H9 (cell line): ENCODE measurements around the gene LAIR2. TPM values are rescaled to one million over a fixed set of nuclear protein-coding genes. Genes with fewer than 3 reads are reported as not detected.
A peak's percentile ranks its signal among the peaks of the same experiment; 100 is the strongest.

ENCODE experiments used
- DNase-seq: peaks from one replicate; pipeline ENCODE4 v3.0.0-alpha.2; 2017
- H2AFZ ChIP-seq: one replicate; pipeline ENCODE4 v1.6.1; 2013; ENCODE audit warnings: mild to moderate bottlenecking, low read length, control low read depth, moderate library complexity
- H2AK5ac ChIP-seq: 2 replicates; pipeline ENCODE4 v1.6.1; 2013; ENCODE audit warnings: low read length, control low read depth, mixed read lengths; ENCODE audit not compliant: insufficient read length
- H2BK120ac ChIP-seq: one replicate; pipeline ENCODE4 v1.6.1; 2013; ENCODE audit warnings: low read depth, mild to moderate bottlenecking, low read length, control low read depth, inconsistent platforms; ENCODE audit not compliant: poor library complexity, severe bottlenecking
- H2BK12ac ChIP-seq: 2 replicates; pipeline ENCODE4 v1.6.1; 2013; ENCODE audit warnings: low read length, control low read depth, mixed read lengths, low read depth; ENCODE audit not compliant: insufficient read length
- H2BK15ac ChIP-seq: 2 replicates; pipeline ENCODE4 v1.6.1; 2013; ENCODE audit warnings: low read depth, low read length, control low read depth
- H2BK20ac ChIP-seq: one replicate; pipeline ENCODE4 v1.6.1; 2013; ENCODE audit warnings: low read depth, mild to moderate bottlenecking, low read length, control low read depth, inconsistent platforms; ENCODE audit not compliant: poor library complexity, severe bottlenecking
- H2BK5ac ChIP-seq: 2 replicates; pipeline ENCODE4 v1.6.1; 2013; ENCODE audit warnings: low read length, control low read depth, mixed read lengths; ENCODE audit not compliant: insufficient read length
- H3K14ac ChIP-seq: 2 replicates; pipeline ENCODE4 v1.6.1; 2013; ENCODE audit warnings: low read length, control low read depth; ENCODE audit not compliant: insufficient read depth
- H3K18ac ChIP-seq: 2 replicates; pipeline ENCODE4 v1.6.1; 2013; ENCODE audit warnings: low read depth, mild to moderate bottlenecking, mixed read lengths, low read length, control low read depth; ENCODE audit not compliant: insufficient read length
- H3K23ac ChIP-seq: 2 replicates; pipeline ENCODE4 v1.6.1; 2013; ENCODE audit warnings: low read length, control low read depth, mixed read lengths, low read depth; ENCODE audit not compliant: insufficient read length
- H3K23me2 ChIP-seq: 2 replicates; pipeline ENCODE4 v1.6.1; 2013; ENCODE audit warnings: low read depth, mild to moderate bottlenecking, mixed read lengths, low read length, control low read depth; ENCODE audit not compliant: insufficient read length, poor library complexity, severe bottlenecking
- H3K27ac ChIP-seq: 2 replicates; pipeline ENCODE4 v1.5.1; 2013; ENCODE audit warnings: low read length, control low read depth, mixed read lengths, low read depth; ENCODE audit not compliant: insufficient read length
- H3K27me3 ChIP-seq: 2 replicates; pipeline ENCODE4 v1.6.1; 2013; ENCODE audit warnings: low read length, control low read depth, inconsistent platforms; ENCODE audit not compliant: insufficient read depth
- H3K4ac ChIP-seq: 2 replicates; pipeline ENCODE4 v1.6.1; 2013; ENCODE audit warnings: low read depth, mild to moderate bottlenecking, control low read depth, inconsistent platforms, low read length, moderate library complexity
- H3K4me1 ChIP-seq: 2 replicates; pipeline ENCODE4 v1.6.1; 2013; ENCODE audit warnings: low read length, control low read depth, inconsistent platforms; ENCODE audit not compliant: insufficient read depth
- H3K4me2 ChIP-seq: 2 replicates; pipeline ENCODE4 v1.6.1; 2013; ENCODE audit warnings: low read length, control low read depth, mixed read lengths; ENCODE audit not compliant: insufficient read length, insufficient read depth
- H3K56ac ChIP-seq: 2 replicates; pipeline ENCODE4 v1.6.1; 2013; ENCODE audit warnings: low read depth, mild to moderate bottlenecking, mixed read lengths, low read length, control low read depth; ENCODE audit not compliant: insufficient read length
- H3K79me1 ChIP-seq: 2 replicates; pipeline ENCODE4 v1.6.1; 2013; ENCODE audit warnings: low read depth, mild to moderate bottlenecking, moderate library complexity, low read length, control low read depth, inconsistent platforms; ENCODE audit not compliant: insufficient read depth, poor library complexity, severe bottlenecking
- H3K79me2 ChIP-seq: 2 replicates; pipeline ENCODE4 v1.6.1; 2013; ENCODE audit warnings: low read length, control low read depth, inconsistent platforms; ENCODE audit not compliant: insufficient read depth
- H3K9ac ChIP-seq: 2 replicates; pipeline ENCODE4 v1.6.1; 2013; ENCODE audit warnings: low read length, control low read depth, mixed read lengths; ENCODE audit not compliant: insufficient read length; ENCODE audit errors: extremely low read depth
- H3K9me3 ChIP-seq: one replicate; pipeline ENCODE4 v1.6.1; 2013; ENCODE audit warnings: low read depth, low read length, inconsistent platforms; ENCODE audit not compliant: control insufficient read depth
- H3T11ph ChIP-seq: one replicate; pipeline ENCODE4 v1.6.1; 2013; ENCODE audit warnings: mild to moderate bottlenecking, low read length, control low read depth, inconsistent platforms
- H4K20me1 ChIP-seq: one replicate; pipeline ENCODE4 v1.6.1; 2013; ENCODE audit not compliant: control insufficient read depth, insufficient read length, insufficient read depth
- H4K5ac ChIP-seq: 2 replicates; pipeline ENCODE4 v1.6.1; 2013; ENCODE audit warnings: low read depth, mild to moderate bottlenecking, mixed read lengths, low read length, control low read depth; ENCODE audit not compliant: insufficient read length
- H4K8ac ChIP-seq: replicated peaks from 2 replicates; pipeline ENCODE4 v1.6.1; 2013; ENCODE audit warnings: low read length, control low read depth, mixed read lengths, low read depth; ENCODE audit not compliant: insufficient read length
- H4K91ac ChIP-seq: 2 replicates; pipeline ENCODE4 v1.6.1; 2013; ENCODE audit warnings: low read depth, mild to moderate bottlenecking, moderate library complexity, mixed read lengths, low read length, control low read depth; ENCODE audit not compliant: insufficient read length
- H3K27ac Mint-ChIP-seq, 3 experiments: 2 replicates in 2 of 3; 3 replicates in 1 of 3; pipeline ENCODE4 v1.8.0; 2020 to 2021; ENCODE audit warnings: mixed read lengths in 3 of 3, mild to moderate bottlenecking in 1 of 3, moderate library complexity in 1 of 3
- H3K27me3 Mint-ChIP-seq: 2 replicates; pipeline ENCODE4 v1.8.0; 2021; ENCODE audit warnings: low read depth, mild to moderate bottlenecking, moderate library complexity, mixed read lengths
- H3K36me3 Mint-ChIP-seq, 3 experiments: 2 replicates in 2 of 3; 3 replicates in 1 of 3; pipeline ENCODE4 v1.8.0; 2020 to 2021; ENCODE audit warnings: low read depth in 3 of 3, mixed read lengths in 3 of 3; ENCODE audit not compliant: insufficient read depth in 1 of 3
- H3K4me1 Mint-ChIP-seq, 2 experiments: 2 replicates each; pipeline ENCODE4 v1.8.0; 2020; ENCODE audit warnings: mixed read lengths in 2 of 2
- H3K4me3 Mint-ChIP-seq, 2 experiments: 2 replicates in 1 of 2; 3 replicates in 1 of 2; pipeline ENCODE4 v1.8.0; 2020 to 2021; ENCODE audit warnings: mild to moderate bottlenecking in 2 of 2, mixed read lengths in 2 of 2, moderate library complexity in 1 of 2
- H3K9me3 Mint-ChIP-seq, 2 experiments: 2 replicates in 1 of 2; 3 replicates in 1 of 2; pipeline ENCODE4 v1.8.0; 2020; ENCODE audit warnings: mild to moderate bottlenecking in 2 of 2, mixed read lengths in 2 of 2, moderate library complexity in 1 of 2
- CTCF ChIP-seq: fragments of 200-600 bp; sonication (generic); conservative IDR thresholded peaks from 3 replicates; pipeline ENCODE4 v1.8.0; 2021; ENCODE audit warnings: antibody characterized with exemption, mild to moderate bottlenecking
- WGBS: extraction: QIAGEN DNeasy Blood & Tissue Kit; methylation state at CpG from one replicate; pipeline ENCODE4 v1.1.7; 2013; ENCODE audit warnings: missing lambda C conversion rate, low lambda C conversion rate, mixed read lengths; ENCODE audit not compliant: insufficient read length; ENCODE audit errors: extremely low coverage; 5-methylcytosine and 5-hydroxymethylcytosine counted together
- total RNA-seq: library from RNA; stranded (reverse); gene quantifications from 2 replicates; pipeline ENCODE4 v1.2.1, GENCODE V29; 2021

LAIR2 gene
- total RNA-seq, 1 experiment from 2014 or later, result not detected

- Histone ChIP-seq H4K20me1 (no peaks in the 10 kb centered on the region), H4K91ac (no peak overlapping the region), H3K56ac (no peak overlapping the region), H2BK20ac (no peak overlapping the region), H2BK12ac (no peak overlapping the region), H3K18ac (no peak overlapping the region), H4K5ac (no peak overlapping the region), H3K9me3 (no peaks in the 10 kb centered on the region), H3K4me2 (no peak overlapping the region), H3K27ac (no peak overlapping the region), H4K8ac (no peak overlapping the region), H3T11ph (no peak overlapping the region), H2BK5ac (no peak overlapping the region), H3K23me2 (peaks cover 11% of the 10 kb centered on the region), H3K14ac (no peak overlapping the region), H3K9ac (no peak overlapping the region), H3K4ac (no peak overlapping the region), H2AK5ac (no peak overlapping the region), H2AFZ (no peak overlapping the region), H3K27me3 (no peaks in the 10 kb centered on the region; the same call in 1 of the 2 replicates), H3K79me2 (no peaks in the 10 kb centered on the region), H3K79me1 (no peaks in the 10 kb centered on the region), H2BK120ac (no peak overlapping the region), H3K23ac (no peak overlapping the region), H2BK15ac (no peak overlapping the region), H3K4me1 (no peaks in the 10 kb centered on the region)
- H3K27ac Mint-ChIP-seq, result peak overlapping the region in 1 of 3 experiments; percentile 68; a peak in 1 of 7 replicates
- peaks cover 22 to 54% (median 51%) of the 10 kb centered on the region in 3 experiments; a peak in 6 of 7 replicates for H3K36me3 Mint-ChIP-seq
- H3K4me1 Mint-ChIP-seq, result peaks cover 7% of the 10 kb centered on the region in 2 experiments; a peak in 3 of 4 replicates
- H3K4me3 Mint-ChIP-seq, result peak overlapping the region in 1 of 2 experiments; percentile 73; a peak in 2 of 5 replicates
- H3K9me3 Mint-ChIP-seq, result peaks cover 2 to 3% of the 10 kb centered on the region in 2 experiments; a peak in 1 of 5 replicates
- DNase-seq, result no peak
- no CpG with 5 or more reads among the region's 27 CpGs for WGBS
- no peak for TF ChIP-seq CTCF
- peaks cover 10% of the 10 kb centered on the region for H3K27me3 Mint-ChIP-seq
Observed at GRCh38 chr19:54461210-54461609, 41.4 kb upstream of the LAIR2 start.
